Heart right ventricle (tissue), 16 donors: Measurements from ENCODE around the gene NOP10. TPM values are rescaled to one million over a fixed set of nuclear protein-coding genes. Genes with fewer than 3 reads are reported as not detected.
A peak's percentile ranks its signal among the peaks of the same experiment; 100 is the strongest.
"Not testable (repeated sequence)": the region's sequence is repeated elsewhere in the genome, so short reads cannot be mapped to it uniquely, and the experiment has no call there.

Experiments
- ATAC-seq, 8 donors: fragments of 200-7000 bp; cut with Tn5 transposase; one replicate each; pipeline ENCODE4 v1.9.1; 2020; ENCODE audit warnings: mild to moderate bottlenecking in 8 of 8, moderate library complexity in 8 of 8, moderate number of reproducible peaks in 1 of 8
- DNase-seq, 2 donors: peaks; one replicate each; pipeline ENCODE4 v3.0.0-alpha.2; 2020
- H3K27ac ChIP-seq, 10 donors: fragments of 200-600 bp; sonication (generic) in 2 of 10; one replicate each; pipeline versions ENCODE4 v1.5.0 to v1.8.0; 2020 to 2022; ENCODE audit warnings: mild to moderate bottlenecking in 3 of 10
- H3K27me3 ChIP-seq, 7 donors: fragments of 200-600 bp; one replicate each; pipeline ENCODE4 v1.8.0; 2021 to 2022; ENCODE audit warnings: mild to moderate bottlenecking in 2 of 7
- H3K36me3 ChIP-seq, 9 donors: fragments of 200-600 bp; sonication (generic) in 1 of 9; one replicate each; pipeline versions ENCODE4 v1.5.0 to v1.8.0; 2020 to 2022; ENCODE audit warnings: mild to moderate bottlenecking in 2 of 9
- H3K4me1 ChIP-seq, 9 donors: fragments of 200-600 bp; sonication (generic) in 1 of 9; one replicate each; pipeline versions ENCODE4 v1.5.0 to v1.8.0; 2020 to 2022; ENCODE audit warnings: mild to moderate bottlenecking in 4 of 9
- H3K4me3 ChIP-seq, 10 donors: fragments of 200-600 bp; sonication (generic) in 2 of 10; one replicate each; pipeline versions ENCODE4 v1.5.0 to v1.8.0; 2020 to 2022; ENCODE audit warnings: mild to moderate bottlenecking in 7 of 10, moderate library complexity in 2 of 10
- H3K9me3 ChIP-seq, 11 donors: fragments of 200-600 bp in 10 of 11; sonication (generic) in 2 of 11; one replicate each; pipeline versions ENCODE4 v1.5.0 to v1.8.0; 2013 to 2022; ENCODE audit warnings: mild to moderate bottlenecking in 2 of 11, control low read depth in 1 of 11, moderate library complexity in 1 of 11
- WGBS, 2 donors: extraction: QIAGEN DNeasy Blood & Tissue Kit; methylation state at CpG; one replicate each; pipeline ENCODE4 v1.1.7; 2013; ENCODE audit warnings: inconsistent platforms in 1 of 2; 5-methylcytosine and 5-hydroxymethylcytosine counted together
- intact Hi-C, 10 donors: fragments of 100-400 bp; cut with DNase I; formaldehyde crosslinking; loops; one replicate each; pipeline versions ENCODE4 v1.11.1 to v1.14.2; 2022
- long read RNA-seq, 3 donors: library from polyadenylated mRNA; unstranded; transcript quantifications; one replicate each; pipeline ENCODE4 v2.0.0, GENCODE V29; 2020 to 2021
- polyA plus RNA-seq, 2 donors: library from polyadenylated mRNA; stranded (reverse); fragments of 200-250 nt; gene quantifications; one replicate each; pipeline ENCODE4 v1.2.3, GENCODE V29; 2013
- total RNA-seq, 10 donors: library from RNA; stranded (reverse); fragmentation: NEBNext Ultra II Directional in 3 of 10; extraction: Animal tissue kit (Norgen Biotek cat#: 25700) in 3 of 10; gene quantifications; one replicate each; pipeline versions ENCODE4 v1.2.1 to v1.2.4, GENCODE V29; 2021 to 2023
- TF ChIP-seq, protein P1 (sequence below), 9 donors: fragments of 200-600 bp; sonication (generic) in 2 of 9; IDR thresholded peaks; one replicate each; pipeline versions ENCODE4 v1.5.0 to v1.8.0; 2021 to 2022; ENCODE audit warnings: antibody characterized with exemption in 9 of 9, mild to moderate bottlenecking in 5 of 9, moderate library complexity in 1 of 9
- donor health status: Arrhythmogenic right ventricular cardiomyopathy.
- donor health status: ischemic (EF 13 %, LVEDD 7.1; RV severe dilation, severe dysfunction).
- donor health status: healthy with polysubstance abuse.
- donor health status: DM: no; HTN: yes; CAD: no.
- donor health status: DM: no; HTN: no; CAD: no.
- donor health status: ischemic (EF 25% LVEDD 6.9; RV normal size, moderate dysfunction).
- donor health status: ischemic (EF 25% LVEDD 5.7; RV mildly dilated, moderate dysfunction).
- donor health status: healthy.
- donor health status: DM: yes; HTN: yes; CAD: no.
- donor health status: Ischemic cardiomyopathy.
- donor health status: ischemic (EF 35%, LVEDD 5.7; RV mildly dilated, moderate dysfunction).
- donor health status: nonischemic (EF 11% LVEDD 7.7; RV severe dilation, severe dysfunction).
- donor health status: DM: yes; HTN: yes; CAD: no.
- donor health status: PGD.
- donor health status: ischemic (EF 29% LVEDD 5.4; RV normal size, mild dysfunction).
- donor health status: nonischemic (EF 23%, LVEDD 6.1; RV moderate dilation, normal function).

Gene NOP10
- total RNA-seq (100 to 1,000 TPM in 9 of 10 donors, 10 to 100 TPM in 1; 92.3 to 159 (median 119) TPM), polyA plus RNA-seq (100 to 1,000 TPM; 101 to 410 TPM)
- long read RNA-seq, donor 1, transcript NOP10-201 (2 exons, 554 nt), result major isoform, 68 of 68 reads
- long read RNA-seq, donor 1, partial matches to known transcripts, result 0 of 68 reads
- long read RNA-seq, donor 1, other reads (novel, unspliced or antisense), result 0 of 68 reads
- long read RNA-seq, donor 2, transcript NOP10-201 (2 exons, 554 nt), result major isoform, 86 of 89 reads
- long read RNA-seq, donor 2, partial matches to known transcripts, result 2 of 89 reads
- long read RNA-seq, donor 2, other reads (novel, unspliced or antisense), result 1 of 89 reads
- long read RNA-seq, donor 3, partial matches to known transcripts, result 0 of 4 reads
- long read RNA-seq, donor 3, other reads (novel, unspliced or antisense), result 0 of 4 reads

- Histone ChIP-seq H3K27ac (peak within 1 kb of the TSS; percentile 14 to 94 (median 92)), H3K27me3 (no peaks in the 10 kb centered on the region), H3K4me1 (peaks cover 0 to 45% (median 19%) of the 10 kb centered on the region in 9 donors), H3K36me3 (peaks cover 0 to 35% (median 5%) of the 10 kb centered on the region in 9 donors), H3K9me3 (no peaks in the 10 kb centered on the region), H3K4me3 (peak within 1 kb of the TSS; percentile 56 to 92 (median 76))
- TF ChIP-seq, protein P1, sequence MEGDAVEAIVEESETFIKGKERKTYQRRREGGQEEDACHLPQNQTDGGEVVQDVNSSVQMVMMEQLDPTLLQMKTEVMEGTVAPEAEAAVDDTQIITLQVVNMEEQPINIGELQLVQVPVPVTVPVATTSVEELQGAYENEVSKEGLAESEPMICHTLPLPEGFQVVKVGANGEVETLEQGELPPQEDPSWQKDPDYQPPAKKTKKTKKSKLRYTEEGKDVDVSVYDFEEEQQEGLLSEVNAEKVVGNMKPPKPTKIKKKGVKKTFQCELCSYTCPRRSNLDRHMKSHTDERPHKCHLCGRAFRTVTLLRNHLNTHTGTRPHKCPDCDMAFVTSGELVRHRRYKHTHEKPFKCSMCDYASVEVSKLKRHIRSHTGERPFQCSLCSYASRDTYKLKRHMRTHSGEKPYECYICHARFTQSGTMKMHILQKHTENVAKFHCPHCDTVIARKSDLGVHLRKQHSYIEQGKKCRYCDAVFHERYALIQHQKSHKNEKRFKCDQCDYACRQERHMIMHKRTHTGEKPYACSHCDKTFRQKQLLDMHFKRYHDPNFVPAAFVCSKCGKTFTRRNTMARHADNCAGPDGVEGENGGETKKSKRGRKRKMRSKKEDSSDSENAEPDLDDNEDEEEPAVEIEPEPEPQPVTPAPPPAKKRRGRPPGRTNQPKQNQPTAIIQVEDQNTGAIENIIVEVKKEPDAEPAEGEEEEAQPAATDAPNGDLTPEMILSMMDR (IDR thresholded peaks at IDR 0.05), result peak; percentile 92 to 97 (median 96)
- 1 to 2% methylated on average over 38 of the region's 38 CpGs for WGBS, 2 donors
- ATAC-seq (peak; percentile 91 to 97 (median 96)), DNase-seq (peak; percentile 92 to 93)
- intact Hi-C loops, result loop anchor here in 6 of 10 donors (1.0 to 10.0 kb wide), 5 partner anchors 24 to 242 kb away; partner anchors contain the start of genes LPCAT4 (in 6 of the 6), EMC4 (in 2 of the 6) and GOLGA8B (in 1 of the 6)
Observed at GRCh38 chr15:34342737-34343575, at the start of gene NOP10, which contains the start of gene NUTM1. Gene NOP10, minus strand, starts transcription at chr15:34343136. Its CDS starts 63 bp downstream, at chr15:34343073. Gene NUTM1, plus strand, starts transcription at chr15:34343315. Its CDS starts 382 bp downstream, at chr15:34343697.

DNA sequence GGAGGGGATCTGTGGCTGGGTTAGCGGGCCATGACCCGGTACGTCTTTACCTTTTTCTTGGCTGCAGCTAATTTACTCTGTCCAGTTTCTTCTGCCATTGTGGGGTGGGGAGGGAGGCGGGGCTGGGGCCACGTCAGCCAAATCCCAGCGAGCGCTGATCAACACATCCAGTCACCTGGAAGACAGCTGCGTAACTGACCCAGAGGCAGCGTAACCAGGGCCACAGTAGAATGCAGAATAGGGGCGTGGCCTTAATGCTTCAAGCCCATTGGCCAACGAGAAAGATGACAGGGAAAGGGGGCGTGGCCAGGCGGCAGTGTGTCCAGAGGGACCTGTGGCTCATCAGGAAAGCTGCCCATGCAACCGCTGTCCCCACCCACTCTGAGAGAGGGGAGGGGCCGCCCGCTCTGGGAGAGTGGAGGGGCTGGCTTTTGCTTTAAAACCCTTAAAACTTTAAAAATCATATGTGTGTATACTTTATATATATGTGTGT, 46.7 kb upstream of the NOP10 start:
- H3K36me3 ChIP-seq, H3K4me1 ChIP-seq, ATAC-seq, H3K9me3 ChIP-seq, H3K4me3 ChIP-seq, DNase-seq, intact Hi-C loops, H3K27ac ChIP-seq, H3K27me3 ChIP-seq: not testable (repeated sequence)
- no CpG with 5 or more reads among the region's 16 CpGs for WGBS, 2 donors

- H3K4me1 ChIP-seq, H3K36me3 ChIP-seq, H3K27ac ChIP-seq, DNase-seq, H3K27me3 ChIP-seq, H3K4me3 ChIP-seq, H3K9me3 ChIP-seq, intact Hi-C loops: not testable (repeated sequence)
- peak in 5 of 8 donors; percentile 48 to 90 (median 65) for ATAC-seq
- WGBS, 2 donors, result no CpG with 5 or more reads among the region's 19 CpGs
Observed at GRCh38 chr15:34381829-34382521, 39.0 kb upstream of the NOP10 start.

DNA sequence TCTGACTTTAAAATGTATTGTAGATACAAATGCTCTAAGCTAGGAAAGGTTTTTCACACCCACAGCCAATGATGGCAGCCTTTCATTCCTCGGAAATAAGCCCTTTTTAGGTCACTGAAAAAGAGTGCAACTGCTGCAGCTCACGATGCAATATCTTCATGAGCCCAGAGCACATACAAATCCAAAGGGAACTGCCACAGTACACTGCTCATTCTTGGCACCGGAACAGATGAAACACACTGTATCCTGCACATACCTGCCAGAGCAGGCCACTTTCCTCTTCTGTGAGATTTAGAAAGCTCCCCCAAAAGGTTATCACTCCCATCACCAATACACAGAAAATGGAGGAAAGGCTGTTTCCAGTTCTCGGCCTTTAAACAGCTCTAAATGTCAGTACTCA, 37.6 kb upstream of the NOP10 start:
- H3K4me3 ChIP-seq, ATAC-seq, intact Hi-C loops, H3K27me3 ChIP-seq, H3K4me1 ChIP-seq, H3K27ac ChIP-seq, H3K36me3 ChIP-seq, DNase-seq, H3K9me3 ChIP-seq: not testable (repeated sequence)
- WGBS, 2 donors, result 66 to 92% methylated on average over 4 of the region's 4 CpGs

GRCh38 chr15:34376856-34377255, 33.9 kb upstream of the NOP10 start:
- TF ChIP-seq, protein P1 (IDR thresholded peaks at IDR 0.05), result no peak
- 97 to 100% methylated on average over 2 of the region's 2 CpGs for WGBS, 2 donors
- DNase-seq (no peak), ATAC-seq (no peak)
- no peaks in the 10 kb centered on the region for H3K9me3 ChIP-seq
- H3K27me3 ChIP-seq, result no peaks in the 10 kb centered on the region
- peaks cover 0 to 5% (median 0%) of the 10 kb centered on the region in 9 donors for H3K36me3 ChIP-seq
- H3K4me3 ChIP-seq, result no peak overlapping the region
- H3K4me1 ChIP-seq, result no peaks in the 10 kb centered on the region
- no peak overlapping the region for H3K27ac ChIP-seq
- intact Hi-C loops, result no loop called here

GRCh38 chr15:34375541-34375940, 32.6 kb upstream of the NOP10 start:
- H3K9me3 ChIP-seq, H3K4me1 ChIP-seq, DNase-seq, H3K36me3 ChIP-seq, H3K4me3 ChIP-seq, H3K27ac ChIP-seq, ATAC-seq, intact Hi-C loops, H3K27me3 ChIP-seq: not testable (repeated sequence)
- WGBS, 2 donors, result 89 to 96% methylated on average over 2 of the region's 2 CpGs
